ENCODE measurements around the gene CTSV. TPM values are rescaled to one million over a fixed set of nuclear protein-coding genes. Genes with fewer than 3 reads are reported as not detected.
"Not testable (repeated sequence)": the region's sequence is repeated elsewhere in the genome, so short reads cannot be mapped to it uniquely, and the experiment has no call there.

Gene CTSV
- total and polyA plus RNA-seq, 2 donors (not counting 1 experiment from before 2014, with no cell fraction given): not detected

GRCh38 chr9:96992303-96992702, 46.6 kb downstream of the CTSV start:
- H3K36me3 ChIP-seq (replicated peaks in 1 of 2; ENCODE audit: control extremely low read depth in 1 of 2, control insufficient read depth in 1 of 2, extremely low read depth in 1 of 2, insufficient read depth in 2 of 2, low read length in 1 of 2); H3K27me3 ChIP-seq (replicated peaks in 1 of 4; ENCODE audit: control extremely low read depth in 1 of 4, control insufficient read depth in 3 of 4, insufficient read depth in 4 of 4, low read length in 3 of 4); DNase-seq; intact Hi-C loops (cut with micrococcal nuclease); H3K4me3 Mint-ChIP-seq; H3K4me1 ChIP-seq (ENCODE audit: control insufficient read depth in 2 of 2, insufficient read depth in 2 of 2, low read length in 2 of 2); H4K20me1 ChIP-seq (ENCODE audit: control insufficient read depth, insufficient read depth, low read length, poor library complexity, severe bottlenecking); H3K9me3 Mint-ChIP-seq (ENCODE audit: insufficient read depth); H3K9me3 ChIP-seq (ENCODE audit: control extremely low read depth in 1 of 3, control insufficient read depth in 2 of 3, insufficient read depth in 1 of 3, low read length in 2 of 3); H3K4me3 ChIP-seq (ENCODE audit: control extremely low read depth in 1 of 5, extremely low read depth in 1 of 5, insufficient read depth in 1 of 5, low read depth in 2 of 5, low read length in 4 of 5); H3K9ac ChIP-seq (ENCODE audit: low read length); H3K27ac Mint-ChIP-seq; H3K27me3 Mint-ChIP-seq; H3K4me2 ChIP-seq (replicated peaks; ENCODE audit: low read depth, low read length, poor library complexity, severe bottlenecking); H3K27ac ChIP-seq (ENCODE audit: low read length in 2 of 2); ATAC-seq (ENCODE audit: low read depth); CTCF ChIA-PET; POLR2A ChIA-PET; H2AFZ ChIP-seq (ENCODE audit: insufficient read depth, low read depth, low read length, poor library complexity, severe bottlenecking): not testable (repeated sequence)
- no CpG with 5 or more reads among the region's 2 CpGs for WGBS (ENCODE audit: insufficient coverage)
- H3K79me2 ChIP-seq (ENCODE audit: control insufficient read depth, insufficient read depth, low read length): peaks cover 37% of the 10 kb centered on the region
- H3K4me1 Mint-ChIP-seq: peaks cover 25% of the 10 kb centered on the region

- H3K79me2 ChIP-seq (ENCODE audit: control insufficient read depth, insufficient read depth, low read length): peaks cover 41% of the 10 kb centered on the region
- H3K36me3 ChIP-seq (replicated peaks in 1 of 2; ENCODE audit: control extremely low read depth in 1 of 2, control insufficient read depth in 1 of 2, extremely low read depth in 1 of 2, insufficient read depth in 2 of 2, low read length in 1 of 2); H3K4me1 ChIP-seq (ENCODE audit: control insufficient read depth in 2 of 2, insufficient read depth in 2 of 2, low read length in 2 of 2); CTCF ChIA-PET; H3K4me3 ChIP-seq (ENCODE audit: control extremely low read depth in 1 of 5, extremely low read depth in 1 of 5, insufficient read depth in 1 of 5, low read depth in 2 of 5, low read length in 4 of 5); intact Hi-C loops (cut with micrococcal nuclease); H4K20me1 ChIP-seq (ENCODE audit: control insufficient read depth, insufficient read depth, low read length, poor library complexity, severe bottlenecking); H3K27ac ChIP-seq (ENCODE audit: low read length in 2 of 2); H2AFZ ChIP-seq (ENCODE audit: insufficient read depth, low read depth, low read length, poor library complexity, severe bottlenecking); H3K9ac ChIP-seq (ENCODE audit: low read length); H3K4me3 Mint-ChIP-seq; DNase-seq; H3K9me3 ChIP-seq (ENCODE audit: control extremely low read depth in 1 of 3, control insufficient read depth in 2 of 3, insufficient read depth in 1 of 3, low read length in 2 of 3); POLR2A ChIA-PET; H3K27me3 ChIP-seq (replicated peaks in 1 of 4; ENCODE audit: control extremely low read depth in 1 of 4, control insufficient read depth in 3 of 4, insufficient read depth in 4 of 4, low read length in 3 of 4); H3K4me2 ChIP-seq (replicated peaks; ENCODE audit: low read depth, low read length, poor library complexity, severe bottlenecking); H3K9me3 Mint-ChIP-seq (ENCODE audit: insufficient read depth); ATAC-seq (ENCODE audit: low read depth); H3K27me3 Mint-ChIP-seq; H3K27ac Mint-ChIP-seq: not testable (repeated sequence)
- H3K4me1 Mint-ChIP-seq: peaks cover 22% of the 10 kb centered on the region
- WGBS (ENCODE audit: insufficient coverage): no CpG with 5 or more reads among the region's 1 CpG
Observed at GRCh38 chr9:96989747-96990318, 49.1 kb downstream of the CTSV start.

GRCh38 chr9:96984887-96985286, 54.1 kb downstream of the CTSV start:
- H3K4me2 ChIP-seq (replicated peaks; ENCODE audit: low read depth, low read length, poor library complexity, severe bottlenecking); H4K20me1 ChIP-seq (ENCODE audit: control insufficient read depth, insufficient read depth, low read length, poor library complexity, severe bottlenecking); H3K4me1 ChIP-seq (ENCODE audit: control insufficient read depth in 2 of 2, insufficient read depth in 2 of 2, low read length in 2 of 2); H3K9me3 Mint-ChIP-seq (ENCODE audit: insufficient read depth); H3K4me3 Mint-ChIP-seq; H3K4me3 ChIP-seq (ENCODE audit: control extremely low read depth in 1 of 5, extremely low read depth in 1 of 5, insufficient read depth in 1 of 5, low read depth in 2 of 5, low read length in 4 of 5); H2AFZ ChIP-seq (ENCODE audit: insufficient read depth, low read depth, low read length, poor library complexity, severe bottlenecking); CTCF ChIA-PET; intact Hi-C loops (cut with micrococcal nuclease); ATAC-seq (ENCODE audit: low read depth); H3K27me3 Mint-ChIP-seq; H3K27ac Mint-ChIP-seq; H3K27ac ChIP-seq (ENCODE audit: low read length in 2 of 2); POLR2A ChIA-PET; H3K9ac ChIP-seq (ENCODE audit: low read length); DNase-seq; H3K9me3 ChIP-seq (ENCODE audit: control extremely low read depth in 1 of 3, control insufficient read depth in 2 of 3, insufficient read depth in 1 of 3, low read length in 2 of 3); H3K27me3 ChIP-seq (replicated peaks in 1 of 4; ENCODE audit: control extremely low read depth in 1 of 4, control insufficient read depth in 3 of 4, insufficient read depth in 4 of 4, low read length in 3 of 4); H3K36me3 ChIP-seq (replicated peaks in 1 of 2; ENCODE audit: control extremely low read depth in 1 of 2, control insufficient read depth in 1 of 2, extremely low read depth in 1 of 2, insufficient read depth in 2 of 2, low read length in 1 of 2): not testable (repeated sequence)
- no CpG with 5 or more reads among the region's 2 CpGs for WGBS (ENCODE audit: insufficient coverage)
- H3K4me1 Mint-ChIP-seq: peaks cover 18% of the 10 kb centered on the region
- H3K79me2 ChIP-seq (ENCODE audit: control insufficient read depth, insufficient read depth, low read length): peaks cover 52% of the 10 kb centered on the region

- H3K27me3 Mint-ChIP-seq; CTCF ChIA-PET; H3K4me3 ChIP-seq (ENCODE audit: control extremely low read depth in 1 of 5, extremely low read depth in 1 of 5, insufficient read depth in 1 of 5, low read depth in 2 of 5, low read length in 4 of 5); H3K27ac Mint-ChIP-seq; H3K4me1 ChIP-seq (ENCODE audit: control insufficient read depth in 2 of 2, insufficient read depth in 2 of 2, low read length in 2 of 2); H3K9me3 Mint-ChIP-seq (ENCODE audit: insufficient read depth); H3K4me2 ChIP-seq (replicated peaks; ENCODE audit: low read depth, low read length, poor library complexity, severe bottlenecking); ATAC-seq (ENCODE audit: low read depth); H3K9me3 ChIP-seq (ENCODE audit: control extremely low read depth in 1 of 3, control insufficient read depth in 2 of 3, insufficient read depth in 1 of 3, low read length in 2 of 3); intact Hi-C loops (cut with micrococcal nuclease); H3K4me3 Mint-ChIP-seq; H3K27ac ChIP-seq (ENCODE audit: low read length in 2 of 2); H3K27me3 ChIP-seq (replicated peaks in 1 of 4; ENCODE audit: control extremely low read depth in 1 of 4, control insufficient read depth in 3 of 4, insufficient read depth in 4 of 4, low read length in 3 of 4); H2AFZ ChIP-seq (ENCODE audit: insufficient read depth, low read depth, low read length, poor library complexity, severe bottlenecking); H3K36me3 ChIP-seq (replicated peaks in 1 of 2; ENCODE audit: control extremely low read depth in 1 of 2, control insufficient read depth in 1 of 2, extremely low read depth in 1 of 2, insufficient read depth in 2 of 2, low read length in 1 of 2); H3K9ac ChIP-seq (ENCODE audit: low read length); DNase-seq; H4K20me1 ChIP-seq (ENCODE audit: control insufficient read depth, insufficient read depth, low read length, poor library complexity, severe bottlenecking); POLR2A ChIA-PET: not testable (repeated sequence)
- peaks cover 19% of the 10 kb centered on the region for H3K4me1 Mint-ChIP-seq
- WGBS (ENCODE audit: insufficient coverage): no CpG with 5 or more reads among the region's 3 CpGs
- H3K79me2 ChIP-seq (ENCODE audit: control insufficient read depth, insufficient read depth, low read length): peaks cover 52% of the 10 kb centered on the region
Observed at GRCh38 chr9:96984139-96984538, 54.8 kb downstream of the CTSV start.
